Mononuclear cell (primary cell): ENCODE measurements around the gene TNNI2. TPM values are rescaled to one million over a fixed set of nuclear protein-coding genes. Genes with fewer than 3 reads are reported as not detected.

Source experiments
- H3K27me3 ChIP-seq: 2 replicates; pipeline ENCODE4 v1.6.0; 2011; ENCODE audit warnings: low read length, control low read depth; ENCODE audit not compliant: insufficient read depth
- H3K4me1 ChIP-seq: 2 replicates; pipeline ENCODE4 v1.5.1; 2011; ENCODE audit warnings: mild to moderate bottlenecking, low read length, control low read depth; ENCODE audit not compliant: insufficient read depth
- H3K4me3 ChIP-seq: 2 replicates; pipeline ENCODE4 v1.5.1; 2011; ENCODE audit warnings: mild to moderate bottlenecking, low read length, moderate library complexity
- H3K9me3 ChIP-seq: 2 replicates; pipeline ENCODE4 v1.5.1; 2011; ENCODE audit warnings: low read depth, mild to moderate bottlenecking, control low read depth, low read length
- total RNA-seq: library from RNA; depleted of rRNA; stranded (reverse); fragments of >200 nt; gene quantifications from one replicate; pipeline ENCODE4 v1.2.3, GENCODE V29; 2012

Gene TNNI2
- total RNA-seq, 1 donor: 8.6 TPM

GRCh38 chr11:1814691-1815090, 24.1 kb upstream of the TNNI2 start:
- Histone ChIP-seq H3K4me3 (no peak overlapping the region), H3K27me3 (peaks cover 54% of the 10 kb centered on the region), H3K4me1 (peaks cover 13% of the 10 kb centered on the region), H3K9me3 (no peaks in the 10 kb centered on the region)

GRCh38 chr11:1815311-1815710, 23.5 kb upstream of the TNNI2 start:
- H3K9me3 ChIP-seq: no peaks in the 10 kb centered on the region
- no peak overlapping the region for H3K4me3 ChIP-seq
- peaks cover 13% of the 10 kb centered on the region for H3K4me1 ChIP-seq
- peaks cover 53% of the 10 kb centered on the region for H3K27me3 ChIP-seq

GRCh38 chr11:1815751-1816150, 23.0 kb upstream of the TNNI2 start:
- H3K4me1 ChIP-seq: peaks cover 8% of the 10 kb centered on the region
- no peaks in the 10 kb centered on the region for H3K9me3 ChIP-seq
- H3K27me3 ChIP-seq: peaks cover 53% of the 10 kb centered on the region
- H3K4me3 ChIP-seq: no peak overlapping the region

- peaks cover 46% of the 10 kb centered on the region for H3K27me3 ChIP-seq
- H3K4me3 ChIP-seq: no peak overlapping the region
- no peaks in the 10 kb centered on the region for H3K4me1 ChIP-seq
- H3K9me3 ChIP-seq: no peaks in the 10 kb centered on the region
Observed at GRCh38 chr11:1817000-1817399, 21.8 kb upstream of the TNNI2 start.

- peaks cover 41% of the 10 kb centered on the region for H3K27me3 ChIP-seq
- no peak overlapping the region for H3K4me3 ChIP-seq
- H3K9me3 ChIP-seq: no peaks in the 10 kb centered on the region
- H3K4me1 ChIP-seq: no peaks in the 10 kb centered on the region
Observed at GRCh38 chr11:1817511-1817910, 21.3 kb upstream of the TNNI2 start.

- Histone ChIP-seq H3K9me3 (no peaks in the 10 kb centered on the region), H3K4me1 (no peaks in the 10 kb centered on the region), H3K4me3 (no peak overlapping the region), H3K27me3 (peaks cover 30% of the 10 kb centered on the region)
Observed at GRCh38 chr11:1819074-1819473, 19.7 kb upstream of the TNNI2 start.

- Histone ChIP-seq H3K4me1 (no peaks in the 10 kb centered on the region), H3K4me3 (no peak overlapping the region), H3K9me3 (no peaks in the 10 kb centered on the region), H3K27me3 (peaks cover 25% of the 10 kb centered on the region)
Observed at GRCh38 chr11:1820463-1821325, 18.1 kb upstream of the TNNI2 start.

- Histone ChIP-seq H3K27me3 (peaks cover 22% of the 10 kb centered on the region), H3K4me3 (no peak overlapping the region), H3K4me1 (no peaks in the 10 kb centered on the region), H3K9me3 (no peaks in the 10 kb centered on the region)
Observed at GRCh38 chr11:1821562-1821961, 17.2 kb upstream of the TNNI2 start.

- peaks cover 16% of the 10 kb centered on the region for H3K27me3 ChIP-seq
- H3K4me1 ChIP-seq: no peaks in the 10 kb centered on the region
- H3K4me3 ChIP-seq: no peak overlapping the region
- H3K9me3 ChIP-seq: no peaks in the 10 kb centered on the region
Observed at GRCh38 chr11:1822648-1823375, 16.0 kb upstream of the TNNI2 start.

GRCh38 chr11:1823376-1824220, 15.2 kb upstream of the TNNI2 start:
- H3K9me3 ChIP-seq: no peaks in the 10 kb centered on the region
- H3K4me3 ChIP-seq: no peak overlapping the region
- H3K4me1 ChIP-seq: no peaks in the 10 kb centered on the region
- peaks cover 8% of the 10 kb centered on the region for H3K27me3 ChIP-seq

GRCh38 chr11:1824221-1825038, 14.4 kb upstream of the TNNI2 start:
- Histone ChIP-seq H3K4me1 (no peaks in the 10 kb centered on the region), H3K4me3 (no peak overlapping the region), H3K27me3 (peaks cover 2% of the 10 kb centered on the region), H3K9me3 (no peaks in the 10 kb centered on the region)

- no peaks in the 10 kb centered on the region for H3K9me3 ChIP-seq
- no peak overlapping the region for H3K4me3 ChIP-seq
- no peaks in the 10 kb centered on the region for H3K27me3 ChIP-seq
- H3K4me1 ChIP-seq: no peaks in the 10 kb centered on the region
Observed at GRCh38 chr11:1825039-1825740, 13.6 kb upstream of the TNNI2 start.

- Histone ChIP-seq H3K27me3 (no peaks in the 10 kb centered on the region), H3K4me3 (no peak overlapping the region), H3K4me1 (no peaks in the 10 kb centered on the region), H3K9me3 (no peaks in the 10 kb centered on the region)
Observed at GRCh38 chr11:1825785-1826451, 12.9 kb upstream of the TNNI2 start.
